Measurements from ENCODE around the gene VWC2. TPM values are rescaled to one million over a fixed set of nuclear protein-coding genes. Genes with fewer than 3 reads are reported as not detected.

Gene VWC2
- total RNA-seq, 1 donor from 2014 or later = not detected

DNA sequence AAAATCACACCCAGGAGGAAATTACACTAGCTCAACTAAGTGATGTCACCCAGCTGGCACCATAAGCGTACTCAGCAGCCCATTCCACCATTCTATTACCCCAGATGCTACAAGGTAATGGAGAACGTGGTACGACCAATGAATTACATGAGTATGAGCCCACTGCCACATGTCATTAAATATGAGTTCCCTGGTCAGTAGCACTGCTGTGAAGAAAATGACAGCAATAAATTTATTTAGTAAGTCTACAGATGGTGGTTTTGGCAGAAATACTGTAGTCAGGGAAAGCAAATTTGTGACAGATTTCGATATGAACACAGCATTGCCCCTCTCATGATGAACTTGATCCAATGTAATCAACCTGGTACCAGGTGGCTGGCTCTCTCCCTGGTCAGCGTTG lies 154.2 kb downstream of the VWC2 start:
- no peak overlapping the region for H3K4me3 Mint-ChIP-seq (ENCODE audit: unreplicated experiment)
- H3K27ac Mint-ChIP-seq (ENCODE audit: unreplicated experiment) = no peak overlapping the region
- H3K4me1 Mint-ChIP-seq (ENCODE audit: unreplicated experiment) = no peaks in the 10 kb centered on the region
- H3K27me3 Mint-ChIP-seq (ENCODE audit: unreplicated experiment) = no peaks in the 10 kb centered on the region
- no peak for DNase-seq (ENCODE audit: extremely low spot score, unreplicated experiment)
- TF ChIP-seq, protein P1, sequence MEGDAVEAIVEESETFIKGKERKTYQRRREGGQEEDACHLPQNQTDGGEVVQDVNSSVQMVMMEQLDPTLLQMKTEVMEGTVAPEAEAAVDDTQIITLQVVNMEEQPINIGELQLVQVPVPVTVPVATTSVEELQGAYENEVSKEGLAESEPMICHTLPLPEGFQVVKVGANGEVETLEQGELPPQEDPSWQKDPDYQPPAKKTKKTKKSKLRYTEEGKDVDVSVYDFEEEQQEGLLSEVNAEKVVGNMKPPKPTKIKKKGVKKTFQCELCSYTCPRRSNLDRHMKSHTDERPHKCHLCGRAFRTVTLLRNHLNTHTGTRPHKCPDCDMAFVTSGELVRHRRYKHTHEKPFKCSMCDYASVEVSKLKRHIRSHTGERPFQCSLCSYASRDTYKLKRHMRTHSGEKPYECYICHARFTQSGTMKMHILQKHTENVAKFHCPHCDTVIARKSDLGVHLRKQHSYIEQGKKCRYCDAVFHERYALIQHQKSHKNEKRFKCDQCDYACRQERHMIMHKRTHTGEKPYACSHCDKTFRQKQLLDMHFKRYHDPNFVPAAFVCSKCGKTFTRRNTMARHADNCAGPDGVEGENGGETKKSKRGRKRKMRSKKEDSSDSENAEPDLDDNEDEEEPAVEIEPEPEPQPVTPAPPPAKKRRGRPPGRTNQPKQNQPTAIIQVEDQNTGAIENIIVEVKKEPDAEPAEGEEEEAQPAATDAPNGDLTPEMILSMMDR (IDR thresholded peaks at IDR 0.05) = no peak
- H3K36me3 Mint-ChIP-seq (ENCODE audit: unreplicated experiment) = no peaks in the 10 kb centered on the region
- peaks cover 44% of the 10 kb centered on the region for H3K9me3 Mint-ChIP-seq (ENCODE audit: unreplicated experiment)

DNA sequence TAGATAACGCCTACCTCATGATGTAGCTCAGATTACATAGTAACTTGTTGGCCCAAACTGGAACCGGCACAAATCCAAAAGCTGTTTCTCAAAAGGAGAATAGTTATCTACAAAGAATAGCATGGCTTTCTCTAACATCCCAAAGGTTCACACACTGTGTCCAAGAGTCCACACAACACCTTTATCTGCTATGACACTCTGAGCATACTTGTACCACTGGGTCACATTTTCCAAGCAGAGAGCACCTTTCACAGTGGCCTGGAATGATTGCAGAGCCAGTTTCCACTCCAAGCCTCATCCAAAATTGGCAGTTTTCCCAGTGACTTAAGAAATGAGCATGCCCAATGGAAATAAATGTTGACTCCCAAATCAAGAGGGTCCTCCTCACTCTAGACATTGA lies 155.3 kb downstream of the VWC2 start:
- Mint-ChIP-seq H3K27me3 (ENCODE audit: unreplicated experiment) (no peaks in the 10 kb centered on the region), H3K27ac (ENCODE audit: unreplicated experiment) (no peak overlapping the region), H3K4me1 (ENCODE audit: unreplicated experiment) (no peaks in the 10 kb centered on the region), H3K4me3 (ENCODE audit: unreplicated experiment) (no peak overlapping the region), H3K9me3 (ENCODE audit: unreplicated experiment) (peaks cover 47% of the 10 kb centered on the region), H3K36me3 (ENCODE audit: unreplicated experiment) (no peaks in the 10 kb centered on the region)
- TF ChIP-seq, protein P1 (IDR thresholded peaks at IDR 0.05) = no peak
- no peak for DNase-seq (ENCODE audit: extremely low spot score, unreplicated experiment)

DNA sequence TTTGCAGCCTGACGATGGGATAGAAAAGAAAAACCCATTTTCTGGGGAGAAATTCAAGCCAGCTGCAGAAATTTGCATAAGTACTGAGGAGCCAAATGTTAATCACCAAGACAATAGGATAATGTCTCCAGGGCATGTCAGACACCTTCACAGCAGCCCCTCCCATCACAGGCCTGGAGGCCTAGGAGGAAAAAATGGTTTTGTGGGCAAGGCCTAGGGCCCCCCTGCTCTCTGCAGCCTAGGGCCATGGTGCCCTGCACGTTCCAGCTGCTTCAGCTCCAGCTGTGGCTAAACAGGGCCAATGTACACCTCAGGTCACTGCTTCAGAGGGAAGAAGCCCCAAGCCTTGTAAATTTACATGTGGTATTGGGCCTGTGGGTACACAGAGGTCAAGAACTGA lies 158.2 kb downstream of the VWC2 start:
- Mint-ChIP-seq H3K9me3 (ENCODE audit: unreplicated experiment) (peaks cover 35% of the 10 kb centered on the region), H3K4me1 (ENCODE audit: unreplicated experiment) (no peaks in the 10 kb centered on the region), H3K27ac (ENCODE audit: unreplicated experiment) (no peak overlapping the region), H3K4me3 (ENCODE audit: unreplicated experiment) (no peak overlapping the region), H3K27me3 (ENCODE audit: unreplicated experiment) (no peaks in the 10 kb centered on the region), H3K36me3 (ENCODE audit: unreplicated experiment) (no peaks in the 10 kb centered on the region)
- TF ChIP-seq, protein P1 (IDR thresholded peaks at IDR 0.05) = no peak
- DNase-seq (ENCODE audit: extremely low spot score, unreplicated experiment) = no peak

DNA sequence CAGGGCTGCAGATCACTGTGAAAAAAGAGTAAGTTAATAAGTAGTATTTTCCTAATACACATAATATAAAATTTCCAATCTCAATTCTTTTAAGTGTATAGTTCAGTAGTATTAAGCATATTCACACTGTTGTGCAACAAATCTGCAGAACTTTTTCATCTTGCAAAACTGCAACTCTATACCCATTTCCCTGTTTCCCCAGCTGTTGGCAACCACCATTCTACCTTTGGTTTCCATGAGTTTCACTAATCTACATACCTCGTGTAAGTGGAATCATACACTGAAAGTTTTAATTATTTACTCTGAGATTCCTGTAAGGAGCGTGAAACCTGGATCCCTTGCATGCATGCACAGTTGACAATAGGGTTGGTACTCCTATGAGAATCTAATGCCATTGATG lies 164.2 kb downstream of the VWC2 start:
- no peak for DNase-seq (ENCODE audit: extremely low spot score, unreplicated experiment)
- Mint-ChIP-seq H3K4me3 (ENCODE audit: unreplicated experiment) (no peak overlapping the region), H3K27ac (ENCODE audit: unreplicated experiment) (no peak overlapping the region), H3K36me3 (ENCODE audit: unreplicated experiment) (no peaks in the 10 kb centered on the region), H3K9me3 (ENCODE audit: unreplicated experiment) (peaks cover 8% of the 10 kb centered on the region), H3K27me3 (ENCODE audit: unreplicated experiment) (no peaks in the 10 kb centered on the region), H3K4me1 (ENCODE audit: unreplicated experiment) (no peaks in the 10 kb centered on the region)
- TF ChIP-seq, protein P1 (IDR thresholded peaks at IDR 0.05) = no peak

Measured in osteocyte (in vitro differentiated cells).